Measurements from ENCODE around the gene CST9. TPM values are rescaled to one million over a fixed set of nuclear protein-coding genes. Genes with fewer than 3 reads are reported as not detected.

CST9 gene
- total RNA-seq, 3 donors from 2014 or later: 2.3 TPM; not detected in 2

DNA sequence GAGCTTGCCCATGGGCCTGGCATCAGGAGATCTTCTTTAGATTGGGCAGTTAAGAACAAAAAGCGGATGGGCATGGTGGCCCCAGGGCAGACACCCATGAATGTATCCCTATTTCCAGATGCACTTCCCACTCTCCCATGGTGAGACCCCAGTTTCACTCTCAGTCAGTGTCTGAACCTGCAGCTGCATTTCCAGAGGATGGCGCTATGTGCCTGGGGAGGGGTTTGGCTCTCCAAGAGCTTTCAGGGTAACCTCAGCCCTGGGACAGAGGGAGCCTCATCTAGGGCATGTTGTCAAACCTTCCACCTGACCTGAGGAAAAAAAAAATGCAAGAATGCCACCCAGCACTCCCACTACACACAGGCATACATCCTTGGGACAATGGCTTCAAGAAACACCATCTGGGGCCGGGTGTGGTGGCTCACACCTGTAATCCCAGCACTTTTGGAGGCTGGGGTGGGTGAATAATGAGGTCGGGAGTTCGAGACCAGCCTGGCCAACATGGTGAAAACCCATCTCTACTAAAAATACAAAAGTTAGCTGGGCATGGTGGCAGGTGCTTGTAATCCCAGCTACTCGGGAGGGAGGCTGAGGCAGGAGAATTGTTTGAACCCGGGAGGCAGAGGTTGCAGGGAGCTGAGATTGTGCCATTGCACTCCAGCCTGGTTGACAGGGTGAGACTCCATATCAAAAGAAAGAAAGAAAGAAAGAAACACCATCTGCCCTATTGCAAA lies 39.4 kb downstream of the CST9 start:
- no peak overlapping the region for H3K4me3 ChIP-seq
- TF ChIP-seq POLR2A (IDR thresholded peaks at IDR 0.05): no peak
- TF ChIP-seq, protein P1, sequence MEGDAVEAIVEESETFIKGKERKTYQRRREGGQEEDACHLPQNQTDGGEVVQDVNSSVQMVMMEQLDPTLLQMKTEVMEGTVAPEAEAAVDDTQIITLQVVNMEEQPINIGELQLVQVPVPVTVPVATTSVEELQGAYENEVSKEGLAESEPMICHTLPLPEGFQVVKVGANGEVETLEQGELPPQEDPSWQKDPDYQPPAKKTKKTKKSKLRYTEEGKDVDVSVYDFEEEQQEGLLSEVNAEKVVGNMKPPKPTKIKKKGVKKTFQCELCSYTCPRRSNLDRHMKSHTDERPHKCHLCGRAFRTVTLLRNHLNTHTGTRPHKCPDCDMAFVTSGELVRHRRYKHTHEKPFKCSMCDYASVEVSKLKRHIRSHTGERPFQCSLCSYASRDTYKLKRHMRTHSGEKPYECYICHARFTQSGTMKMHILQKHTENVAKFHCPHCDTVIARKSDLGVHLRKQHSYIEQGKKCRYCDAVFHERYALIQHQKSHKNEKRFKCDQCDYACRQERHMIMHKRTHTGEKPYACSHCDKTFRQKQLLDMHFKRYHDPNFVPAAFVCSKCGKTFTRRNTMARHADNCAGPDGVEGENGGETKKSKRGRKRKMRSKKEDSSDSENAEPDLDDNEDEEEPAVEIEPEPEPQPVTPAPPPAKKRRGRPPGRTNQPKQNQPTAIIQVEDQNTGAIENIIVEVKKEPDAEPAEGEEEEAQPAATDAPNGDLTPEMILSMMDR (IDR thresholded peaks at IDR 0.05): no peak
- TF ChIP-seq POLR2AphosphoS5 (IDR thresholded peaks at IDR 0.05): no peak
- no peak for DNase-seq (ENCODE audit: low spot score in 2 of 2)
- H3K9me3 ChIP-seq: peaks cover 7 to 22% of the 10 kb centered on the region in 2 donors
- H3K27ac ChIP-seq: no peak overlapping the region
- intact Hi-C loops (cut with DNase I; ENCODE audit: low total_unique reads): no loop called here
- H3K36me3 ChIP-seq: no peaks in the 10 kb centered on the region
- H3K27me3 ChIP-seq: no peaks in the 10 kb centered on the region
- H3K4me1 ChIP-seq: no peaks in the 10 kb centered on the region

DNA sequence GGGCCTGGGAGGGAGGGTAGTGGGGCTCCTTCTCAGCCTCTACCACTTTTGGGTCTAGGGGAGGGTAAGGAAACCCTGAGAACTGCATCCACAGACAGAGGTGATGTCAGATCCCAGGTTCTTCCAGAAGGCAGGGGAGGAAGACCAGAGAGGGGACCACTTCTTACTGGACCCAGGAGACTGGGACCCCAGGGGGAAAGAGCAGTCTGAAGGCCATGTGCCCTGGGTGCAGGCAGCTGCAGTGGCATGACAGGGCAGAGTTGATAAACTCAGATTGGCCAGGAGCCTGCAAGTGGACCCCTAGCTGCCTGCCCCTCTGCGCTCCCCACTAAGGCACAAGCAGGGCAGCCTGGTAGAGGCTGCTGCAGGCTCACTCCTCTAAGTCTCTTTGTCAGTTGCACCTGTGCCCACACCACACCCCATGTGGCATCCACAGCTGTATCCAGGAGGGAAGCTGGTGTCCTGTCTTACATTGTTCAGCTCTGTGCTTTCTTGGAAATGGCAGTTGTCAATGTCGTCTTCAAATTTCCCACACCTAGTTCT lies 40.1 kb downstream of the CST9 start:
- no peak for DNase-seq (ENCODE audit: low spot score in 2 of 2)
- Histone ChIP-seq H3K4me1 (no peaks in the 10 kb centered on the region), H3K36me3 (no peaks in the 10 kb centered on the region), H3K9me3 (peaks cover 10 to 28% of the 10 kb centered on the region in 2 donors), H3K27ac (no peak overlapping the region), H3K4me3 (no peak overlapping the region), H3K27me3 (no peaks in the 10 kb centered on the region)
- intact Hi-C loops (cut with DNase I; ENCODE audit: low total_unique reads): no loop called here
- no peak for TF ChIP-seq POLR2AphosphoS5 (IDR thresholded peaks at IDR 0.05)
- no peak for TF ChIP-seq POLR2A (IDR thresholded peaks at IDR 0.05)
- TF ChIP-seq, protein P1 (IDR thresholded peaks at IDR 0.05): no peak

DNA sequence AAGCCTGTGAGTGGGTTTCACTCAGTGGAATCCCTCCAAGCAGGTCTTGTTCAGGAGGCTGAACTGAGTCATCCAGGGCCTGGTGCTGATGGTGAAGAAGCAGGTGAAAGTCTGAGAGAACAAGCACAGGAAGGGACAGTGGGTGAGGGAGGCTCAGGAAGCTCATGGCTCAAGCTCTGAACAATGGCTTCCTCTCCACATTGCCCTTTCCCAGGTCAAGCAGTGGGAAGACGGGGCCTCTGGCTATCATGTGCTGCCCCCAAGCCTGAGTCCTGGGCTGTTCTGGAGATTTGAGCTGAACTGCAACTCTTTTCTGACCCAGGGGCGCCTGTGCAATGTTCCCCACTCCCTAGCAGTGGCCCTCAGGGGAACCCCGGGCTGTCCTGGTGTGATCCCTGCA lies 40.8 kb downstream of the CST9 start:
- no peak overlapping the region for H3K4me3 ChIP-seq
- no peak overlapping the region for H3K27ac ChIP-seq
- no peak for DNase-seq (ENCODE audit: low spot score in 2 of 2)
- no peaks in the 10 kb centered on the region for H3K27me3 ChIP-seq
- H3K4me1 ChIP-seq: no peaks in the 10 kb centered on the region
- no peaks in the 10 kb centered on the region for H3K36me3 ChIP-seq
- TF ChIP-seq, protein P1 (IDR thresholded peaks at IDR 0.05): no peak
- no peak for TF ChIP-seq POLR2A (IDR thresholded peaks at IDR 0.05)
- no peak for TF ChIP-seq POLR2AphosphoS5 (IDR thresholded peaks at IDR 0.05)
- intact Hi-C loops (cut with DNase I; ENCODE audit: low total_unique reads): no loop called here
- H3K9me3 ChIP-seq: peaks cover 10 to 35% of the 10 kb centered on the region in 2 donors

DNA sequence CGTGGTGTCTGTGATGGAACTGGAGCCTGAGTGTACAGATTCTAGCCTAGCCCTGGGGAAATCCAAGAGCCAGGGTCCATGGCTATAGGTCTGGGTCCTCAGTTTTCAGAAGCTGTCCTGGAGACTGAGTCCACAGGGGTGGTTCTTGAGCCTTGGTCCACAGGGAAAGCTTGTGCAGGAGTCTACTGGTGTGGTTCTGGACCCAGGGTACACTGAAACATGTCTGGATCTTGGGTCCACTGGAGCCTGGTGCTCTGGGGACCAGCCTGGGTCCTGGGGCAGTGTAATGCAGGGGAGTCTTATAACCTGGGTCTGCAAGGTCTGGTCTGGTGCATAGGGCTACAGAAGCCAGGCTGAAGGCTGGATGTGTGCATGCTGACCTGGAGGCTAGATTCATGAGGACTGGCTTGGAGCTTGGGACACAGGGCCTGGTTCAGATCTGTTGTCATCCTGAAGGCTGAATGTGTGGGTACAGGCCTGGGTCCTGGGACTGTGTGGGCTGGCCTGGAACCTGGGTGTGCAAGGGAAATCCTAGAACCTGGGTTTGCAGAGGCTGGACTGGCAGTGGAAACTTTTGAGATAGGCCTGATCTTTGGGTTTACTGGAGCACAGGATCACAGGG lies 42.9 kb downstream of the CST9 start:
- no peaks in the 10 kb centered on the region for H3K36me3 ChIP-seq
- no peak for TF ChIP-seq POLR2AphosphoS5 (IDR thresholded peaks at IDR 0.05)
- TF ChIP-seq POLR2A (IDR thresholded peaks at IDR 0.05): no peak
- TF ChIP-seq, protein P1 (IDR thresholded peaks at IDR 0.05): no peak
- intact Hi-C loops (cut with DNase I; ENCODE audit: low total_unique reads): no loop called here
- H3K27ac ChIP-seq: no peak overlapping the region
- H3K4me3 ChIP-seq: no peak overlapping the region
- no peak for DNase-seq (ENCODE audit: low spot score in 2 of 2)
- H3K4me1 ChIP-seq: no peaks in the 10 kb centered on the region
- peaks cover 10 to 35% of the 10 kb centered on the region in 2 donors for H3K9me3 ChIP-seq
- H3K27me3 ChIP-seq: no peaks in the 10 kb centered on the region

DNA sequence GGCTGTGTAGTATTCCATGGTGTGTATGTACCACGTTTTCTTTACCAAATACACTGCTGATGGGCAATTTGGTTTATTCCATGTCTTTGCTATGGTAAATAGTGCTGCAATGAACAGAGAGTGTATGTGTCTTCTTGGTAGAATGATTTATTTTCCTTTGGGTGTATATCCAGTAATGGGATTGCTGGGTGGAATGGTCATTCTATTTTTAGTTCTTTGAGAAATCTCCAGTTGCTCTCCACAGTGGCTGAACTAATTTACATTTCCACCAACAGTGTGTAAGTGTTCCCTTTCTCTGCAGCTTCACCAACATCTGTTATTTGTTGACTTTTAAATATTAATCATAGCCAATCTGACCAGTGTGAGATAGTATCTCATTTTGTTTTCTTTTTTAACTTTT lies 51.3 kb downstream of the CST9 start:
- H3K36me3 ChIP-seq: no peaks in the 10 kb centered on the region
- TF ChIP-seq, protein P1 (IDR thresholded peaks at IDR 0.05): no peak
- TF ChIP-seq POLR2A (IDR thresholded peaks at IDR 0.05): no peak
- TF ChIP-seq POLR2AphosphoS5 (IDR thresholded peaks at IDR 0.05): no peak
- intact Hi-C loops (cut with DNase I; ENCODE audit: low total_unique reads): no loop called here
- DNase-seq (ENCODE audit: low spot score in 2 of 2): no peak
- H3K4me3 ChIP-seq: no peak overlapping the region
- no peaks in the 10 kb centered on the region for H3K9me3 ChIP-seq
- H3K4me1 ChIP-seq: no peaks in the 10 kb centered on the region
- no peak overlapping the region for H3K27ac ChIP-seq
- H3K27me3 ChIP-seq: no peaks in the 10 kb centered on the region
